Measurements from ENCODE around the gene PRSS35.
"Not testable (repeated sequence)": the region's sequence is repeated elsewhere in the genome, so short reads cannot be mapped to it uniquely, and the experiment has no call there.

The PRSS35 gene

GRCh38 chr6:83517500-83517899 is 5.2 kb downstream of the PRSS35 start:
- no peak for DNase-seq (ENCODE audit: low read depth, low spot score)

GRCh38 chr6:83518816-83519480 is 6.6 kb downstream of the PRSS35 start:
- no peak for DNase-seq (ENCODE audit: low read depth, low spot score)

- DNase-seq (ENCODE audit: low read depth, low spot score), result no peak
These were observed 23.8 kb downstream of the PRSS35 start for GRCh38 chr6:83536034-83536646.

- no peak for DNase-seq (ENCODE audit: low read depth, low spot score)
These were observed 24.6 kb downstream of the PRSS35 start for GRCh38 chr6:83536647-83537589.

GRCh38 chr6:83539678-83540077 is 27.3 kb downstream of the PRSS35 start:
- no peak for DNase-seq (ENCODE audit: low read depth, low spot score)

- no peak for DNase-seq (ENCODE audit: low read depth, low spot score)
These were observed 34.3 kb downstream of the PRSS35 start for GRCh38 chr6:83546636-83547035.

- not testable (repeated sequence) for DNase-seq (ENCODE audit: low read depth, low spot score)
These were observed 38.1 kb downstream of the PRSS35 start for GRCh38 chr6:83550482-83550881.

- DNase-seq (ENCODE audit: low read depth, low spot score), result not testable (repeated sequence)
These were observed 39.4 kb downstream of the PRSS35 start for GRCh38 chr6:83551748-83552147.

GRCh38 chr6:83556871-83557270 is 44.5 kb downstream of the PRSS35 start:
- DNase-seq (ENCODE audit: low read depth, low spot score), result no peak

GRCh38 chr6:83558975-83559374 is 46.6 kb downstream of the PRSS35 start:
- DNase-seq (ENCODE audit: low read depth, low spot score), result no peak

GRCh38 chr6:83571663-83572185 is 59.4 kb downstream of the PRSS35 start:
- DNase-seq (ENCODE audit: low read depth, low spot score), result not testable (repeated sequence)

GRCh38 chr6:83574783-83575182 is 62.4 kb downstream of the PRSS35 start:
- DNase-seq (ENCODE audit: low read depth, low spot score), result no peak

All from brain pericyte (primary cell).